Measurements from ENCODE around the gene MYD88.

DNA sequence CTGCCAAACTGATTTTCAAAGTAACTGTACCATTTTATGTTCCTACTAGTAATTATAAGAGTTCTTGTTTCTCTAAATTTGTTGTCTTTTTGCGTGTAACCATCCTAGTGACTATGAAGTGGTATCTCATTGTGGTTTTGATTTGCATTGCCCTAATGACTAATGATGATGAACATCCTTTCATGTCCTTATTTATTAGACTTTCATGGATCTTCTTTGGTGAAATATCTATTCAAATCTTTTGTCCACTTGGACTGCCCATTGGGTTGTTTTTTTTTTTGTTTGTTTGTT, 30.5 kb downstream of the MYD88 start:
- TF ChIP-seq EZH2 (IDR thresholded peaks at IDR 0.05; ENCODE audit: borderline replicate concordance) (no peak), CTCF (IDR thresholded peaks at IDR 0.05; ENCODE audit: poor library complexity) (no peak), EZH2phosphoT487 (IDR thresholded peaks at IDR 0.05; ENCODE audit: low read depth, severe bottlenecking, unreplicated experiment) (no peak)
